GM12865 (cell line): Measurements from ENCODE around the gene CLDN18.
A peak's percentile ranks its signal among the peaks of the same experiment; 100 is the strongest.

Source experiments
- DNase-seq: peaks from one replicate; pipeline ENCODE4 v3.0.0; 2010; ENCODE audit warnings: low read depth
- H3K4me3 ChIP-seq: 2 replicates; pipeline ENCODE4 v1.5.1; 2011; ENCODE audit warnings: mild to moderate bottlenecking, low read depth, low read length, control low read depth
- TF ChIP-seq, protein P1 (sequence below): IDR thresholded peaks from 2 replicates; pipeline ENCODE4 v1.5.1; 2011; ENCODE audit warnings: low read length, control low read depth, low read depth, inconsistent platforms; ENCODE audit not compliant: insufficient read depth; ENCODE audit errors: missing control alignments

CLDN18 gene

DNA sequence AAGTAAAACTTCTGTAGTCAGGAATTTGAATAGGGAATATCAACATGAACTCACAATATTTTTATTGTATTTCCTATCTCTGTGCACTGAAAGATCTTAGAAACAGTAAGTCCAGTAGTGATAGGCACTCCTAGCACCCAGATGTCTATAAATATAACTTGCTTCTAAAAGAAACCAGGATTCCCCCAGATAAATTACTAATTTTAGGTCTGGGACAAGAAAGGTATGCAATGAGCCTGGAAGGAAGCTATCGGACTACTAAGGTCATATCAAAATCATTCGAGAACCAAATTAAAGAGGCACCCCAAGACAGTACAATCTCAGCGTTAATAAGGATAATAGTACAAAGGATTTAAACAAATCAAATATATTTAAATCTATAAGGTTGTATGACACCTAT, 47.4 kb downstream of the CLDN18 start:
- DNase-seq = no peak
- no peak overlapping the region for H3K4me3 ChIP-seq
- TF ChIP-seq, protein P1, sequence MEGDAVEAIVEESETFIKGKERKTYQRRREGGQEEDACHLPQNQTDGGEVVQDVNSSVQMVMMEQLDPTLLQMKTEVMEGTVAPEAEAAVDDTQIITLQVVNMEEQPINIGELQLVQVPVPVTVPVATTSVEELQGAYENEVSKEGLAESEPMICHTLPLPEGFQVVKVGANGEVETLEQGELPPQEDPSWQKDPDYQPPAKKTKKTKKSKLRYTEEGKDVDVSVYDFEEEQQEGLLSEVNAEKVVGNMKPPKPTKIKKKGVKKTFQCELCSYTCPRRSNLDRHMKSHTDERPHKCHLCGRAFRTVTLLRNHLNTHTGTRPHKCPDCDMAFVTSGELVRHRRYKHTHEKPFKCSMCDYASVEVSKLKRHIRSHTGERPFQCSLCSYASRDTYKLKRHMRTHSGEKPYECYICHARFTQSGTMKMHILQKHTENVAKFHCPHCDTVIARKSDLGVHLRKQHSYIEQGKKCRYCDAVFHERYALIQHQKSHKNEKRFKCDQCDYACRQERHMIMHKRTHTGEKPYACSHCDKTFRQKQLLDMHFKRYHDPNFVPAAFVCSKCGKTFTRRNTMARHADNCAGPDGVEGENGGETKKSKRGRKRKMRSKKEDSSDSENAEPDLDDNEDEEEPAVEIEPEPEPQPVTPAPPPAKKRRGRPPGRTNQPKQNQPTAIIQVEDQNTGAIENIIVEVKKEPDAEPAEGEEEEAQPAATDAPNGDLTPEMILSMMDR = no peak

DNA sequence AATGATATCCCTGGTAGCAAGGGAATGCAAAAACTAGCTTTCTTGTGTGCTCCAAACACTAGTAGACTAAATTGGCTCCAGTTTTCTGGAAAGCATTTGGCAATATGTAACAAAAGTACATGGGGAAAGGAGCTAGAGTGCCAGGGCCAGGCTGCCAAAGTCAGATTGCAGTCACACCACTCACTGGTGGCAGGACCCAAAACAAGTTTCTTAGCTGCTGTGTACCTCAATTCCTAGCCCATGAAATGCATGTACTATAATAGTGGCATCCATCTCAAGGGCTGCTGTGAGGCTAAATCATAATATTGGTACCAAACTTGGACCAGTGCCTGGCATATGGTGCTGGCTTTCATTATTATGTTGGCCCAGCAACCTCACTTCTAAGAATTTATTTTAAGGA, 49.3 kb downstream of the CLDN18 start:
- no peak overlapping the region for H3K4me3 ChIP-seq
- no peak for DNase-seq
- TF ChIP-seq, protein P1 = no peak

DNA sequence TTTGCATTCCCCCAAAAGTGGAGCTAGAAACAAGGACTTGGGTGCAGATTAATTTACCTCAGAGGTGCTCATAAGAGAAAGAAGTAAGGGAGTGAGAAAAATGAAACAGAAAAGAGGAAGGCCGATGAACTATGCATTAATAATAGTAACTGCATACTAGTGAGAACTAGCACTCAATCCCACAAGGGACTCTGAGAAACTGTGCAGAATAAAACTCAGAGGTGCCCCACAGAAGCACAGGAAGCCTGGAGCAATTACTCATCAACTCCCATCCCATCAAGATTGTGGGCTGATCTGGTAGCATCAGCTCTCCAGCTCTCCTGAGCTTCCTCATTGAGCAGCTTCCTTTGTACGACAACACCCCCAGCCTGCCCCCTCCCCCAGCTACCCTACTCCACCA, 50.8 kb downstream of the CLDN18 start:
- peak; percentile 32 for DNase-seq
- H3K4me3 ChIP-seq = no peak overlapping the region
- TF ChIP-seq, protein P1 = no peak

DNA sequence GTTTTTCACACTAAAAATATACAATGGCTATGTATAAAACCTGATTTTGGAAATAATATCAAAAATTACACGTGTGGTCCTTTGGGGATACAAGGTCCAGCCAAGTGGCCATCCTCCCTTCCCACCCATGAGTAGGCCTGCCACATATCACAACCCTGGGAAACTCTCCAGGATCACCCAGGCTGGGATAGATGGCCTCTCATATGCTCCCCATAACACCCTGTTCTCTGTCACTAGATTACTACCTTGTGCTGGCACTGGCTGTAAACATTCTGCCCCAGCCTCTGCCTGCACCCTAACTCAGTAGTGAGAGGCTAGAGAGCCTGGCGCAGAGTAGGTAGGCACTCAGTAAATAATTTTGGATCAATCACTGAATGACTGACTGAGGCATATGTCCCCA, 52.1 kb downstream of the CLDN18 start:
- TF ChIP-seq, protein P1 = no peak
- H3K4me3 ChIP-seq = no peak overlapping the region
- DNase-seq = no peak

DNA sequence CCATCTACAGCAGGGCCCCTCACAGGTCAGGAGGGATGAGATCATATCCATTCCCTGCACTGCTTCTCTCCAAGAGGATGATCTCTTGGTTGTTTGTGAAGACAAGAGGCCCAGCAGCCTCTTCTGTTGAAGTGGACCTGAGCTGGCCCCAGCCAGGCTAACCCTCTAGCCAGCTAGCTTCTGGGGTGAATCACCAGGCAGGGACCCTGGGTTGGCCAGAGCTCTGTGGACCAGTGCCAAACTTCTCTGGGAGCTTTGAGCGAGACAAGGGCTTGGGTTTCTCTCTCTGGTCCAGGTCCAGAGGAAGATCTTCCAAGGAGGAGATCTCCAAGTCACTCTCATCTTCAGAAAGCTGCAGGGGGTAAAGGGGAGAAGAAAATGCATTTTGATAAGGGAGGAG, 52.7 kb downstream of the CLDN18 start:
- TF ChIP-seq, protein P1 = no peak
- no peak overlapping the region for H3K4me3 ChIP-seq
- no peak for DNase-seq

DNA sequence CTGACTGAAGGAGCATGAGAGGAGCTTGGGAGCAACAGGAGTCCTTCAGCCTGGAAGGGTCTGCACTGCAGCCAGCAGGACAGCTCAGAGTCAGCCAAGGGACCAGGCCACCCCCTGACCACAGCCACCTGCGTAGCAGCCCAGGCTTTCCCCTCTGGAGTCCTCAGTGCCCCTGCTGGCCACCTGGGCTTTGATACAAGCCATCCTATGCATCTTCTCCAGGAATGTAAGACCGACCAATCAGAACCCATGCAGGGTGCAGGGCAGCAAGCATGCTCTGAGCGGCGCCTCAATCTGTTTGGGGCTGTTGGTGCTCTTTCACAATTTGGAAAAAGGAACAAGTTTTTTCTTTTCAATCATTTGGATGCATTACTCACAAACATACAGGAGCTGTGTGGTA, 53.5 kb downstream of the CLDN18 start:
- H3K4me3 ChIP-seq = no peak overlapping the region
- no peak for DNase-seq
- TF ChIP-seq, protein P1 = no peak

DNA sequence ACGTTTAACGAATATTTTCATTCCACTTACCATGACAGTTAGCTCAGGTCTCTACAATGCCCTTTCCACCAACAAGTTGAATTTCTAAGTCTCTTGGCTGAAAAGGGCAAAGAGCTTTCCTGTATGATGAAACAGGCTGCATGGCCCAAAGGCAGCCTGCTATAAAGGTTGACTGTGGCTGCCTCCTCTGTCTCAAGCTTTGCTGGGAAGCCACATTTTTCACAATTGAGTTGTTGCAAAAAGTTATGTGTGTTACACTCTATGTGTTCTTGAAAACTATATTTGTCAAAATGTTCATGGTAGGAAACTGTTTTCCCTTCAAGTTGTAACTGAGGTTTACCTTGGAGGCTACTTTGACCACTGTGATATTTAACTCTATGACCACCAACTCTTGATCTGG, 56.0 kb downstream of the CLDN18 start:
- TF ChIP-seq, protein P1 = no peak
- no peak for DNase-seq
- no peak overlapping the region for H3K4me3 ChIP-seq
